ENCODE data around the gene USP35.
"Not testable (repeated sequence)": the region's sequence is repeated elsewhere in the genome, so short reads cannot be mapped to it uniquely, and the experiment has no call there.

USP35 gene

DNA sequence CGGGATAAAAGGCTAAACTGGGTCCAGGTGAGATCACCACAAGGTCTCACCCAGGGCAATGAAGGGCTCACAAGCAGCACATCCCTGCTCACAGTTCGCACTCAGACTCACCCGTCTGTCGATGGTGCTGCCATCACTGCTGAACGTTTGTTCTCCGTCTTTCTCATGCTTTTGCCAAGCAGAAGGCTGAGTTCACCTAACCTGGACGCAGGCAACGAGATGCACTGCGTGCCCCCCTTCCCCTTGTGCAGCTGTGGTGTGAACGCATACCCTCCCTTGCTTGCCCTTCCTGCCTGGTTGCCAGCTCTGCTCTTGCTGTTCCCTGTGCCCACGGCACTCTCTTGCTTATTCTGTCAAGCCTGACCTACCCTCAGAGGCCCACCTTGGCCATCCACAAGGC, 18.3 kb upstream of the USP35 start:
- no peak for DNase-seq (ENCODE audit: low read depth in 2 of 2)

DNA sequence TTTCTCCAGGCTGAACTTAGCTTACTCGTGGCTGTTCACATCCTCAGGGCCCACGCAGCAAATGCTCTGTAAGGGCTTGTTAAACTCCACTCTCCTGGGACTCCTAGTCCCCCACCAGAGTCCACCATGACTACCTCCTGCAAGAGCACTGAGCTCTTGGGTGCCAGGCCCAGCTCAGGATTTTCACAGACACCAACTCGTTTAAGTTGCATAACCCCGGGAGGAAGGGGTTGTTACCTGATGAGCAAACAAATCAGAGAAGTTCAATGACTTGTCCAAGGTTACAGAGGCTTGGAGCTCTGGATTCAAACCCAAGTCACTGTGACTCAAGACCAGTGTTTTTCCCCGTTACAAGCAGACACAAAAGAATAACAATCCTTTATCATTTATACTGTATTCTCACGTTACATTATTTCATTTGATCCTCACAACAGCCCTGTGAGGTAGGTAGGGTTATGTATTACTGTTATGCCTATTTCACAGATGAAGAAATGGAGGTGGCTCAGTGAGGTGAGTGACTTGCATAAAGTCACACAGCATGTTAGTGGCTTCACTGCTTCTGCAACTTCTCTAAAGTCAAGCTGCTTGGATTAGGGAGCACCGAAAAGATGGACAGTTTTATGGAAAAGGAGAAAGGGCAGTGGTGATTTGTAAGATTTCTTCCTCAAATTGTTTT, 17.7 kb upstream of the USP35 start:
- no peak for DNase-seq (ENCODE audit: low read depth in 2 of 2)

DNA sequence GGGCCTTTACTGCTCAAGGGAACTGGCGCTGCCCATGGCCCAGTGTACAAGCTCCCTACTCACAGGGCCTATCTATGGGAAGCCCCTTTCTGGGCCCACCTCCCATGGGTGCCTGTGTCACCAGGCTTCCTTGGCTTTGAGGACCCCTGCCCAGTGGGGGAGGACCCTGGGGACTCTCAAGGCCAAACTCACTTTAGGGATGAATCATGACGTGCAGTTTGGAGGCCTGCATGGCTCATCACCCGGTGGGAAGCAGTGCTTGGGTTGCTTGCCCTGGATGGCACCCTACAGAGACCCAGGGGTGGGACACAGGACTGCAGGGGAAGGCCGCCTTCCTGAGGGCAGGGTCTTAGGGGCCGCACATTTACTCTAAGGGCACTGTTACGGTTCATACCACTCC, 16.8 kb upstream of the USP35 start:
- no peak for DNase-seq (ENCODE audit: low read depth in 2 of 2)

DNA sequence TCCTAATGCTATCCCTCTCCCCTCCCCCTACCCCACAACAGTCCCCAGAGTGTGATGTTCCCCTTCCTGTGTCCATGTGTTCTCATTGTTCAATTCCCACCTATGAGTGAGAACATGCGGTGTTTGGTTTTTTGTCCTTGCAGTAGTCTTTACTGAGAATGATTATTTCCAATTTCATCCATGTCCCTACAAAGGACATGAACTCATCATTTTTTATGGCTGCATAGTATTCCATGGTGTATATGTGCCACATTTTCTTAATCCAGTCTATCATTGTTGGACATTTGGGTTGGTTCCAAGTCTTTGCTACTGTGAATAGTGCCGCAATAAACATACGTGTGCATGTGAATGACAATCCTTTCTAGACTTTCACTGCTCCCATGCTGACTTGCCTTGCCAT, 12.9 kb upstream of the USP35 start:
- not testable (repeated sequence) for DNase-seq (ENCODE audit: low read depth in 2 of 2)

DNA sequence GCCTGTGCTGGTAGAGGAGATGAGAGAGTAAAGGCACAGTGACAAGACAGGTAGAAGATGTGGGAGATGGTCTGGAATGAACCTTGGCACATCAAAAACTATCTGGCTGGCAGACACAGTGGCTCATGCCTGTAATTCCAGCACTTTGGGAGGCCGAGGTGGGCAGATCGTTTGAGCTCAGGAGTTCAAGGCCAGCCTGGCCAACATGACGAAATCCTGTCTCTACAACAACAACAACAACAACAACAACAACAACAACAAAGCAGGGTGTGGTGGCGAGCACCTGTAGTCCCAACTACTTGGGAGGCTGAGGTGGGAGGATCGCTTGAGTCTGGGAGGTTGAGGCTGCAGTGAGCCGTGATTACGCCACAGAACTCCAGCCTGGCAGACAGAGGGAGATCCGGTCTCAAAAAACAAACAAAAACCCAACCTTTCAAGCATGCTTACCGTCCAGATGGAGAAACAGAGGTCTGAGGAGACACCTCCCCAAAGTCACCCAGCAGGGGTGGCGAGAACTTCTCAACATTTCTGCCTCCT, 12.0 kb upstream of the USP35 start:
- no peak for DNase-seq (ENCODE audit: low read depth in 2 of 2)

DNA sequence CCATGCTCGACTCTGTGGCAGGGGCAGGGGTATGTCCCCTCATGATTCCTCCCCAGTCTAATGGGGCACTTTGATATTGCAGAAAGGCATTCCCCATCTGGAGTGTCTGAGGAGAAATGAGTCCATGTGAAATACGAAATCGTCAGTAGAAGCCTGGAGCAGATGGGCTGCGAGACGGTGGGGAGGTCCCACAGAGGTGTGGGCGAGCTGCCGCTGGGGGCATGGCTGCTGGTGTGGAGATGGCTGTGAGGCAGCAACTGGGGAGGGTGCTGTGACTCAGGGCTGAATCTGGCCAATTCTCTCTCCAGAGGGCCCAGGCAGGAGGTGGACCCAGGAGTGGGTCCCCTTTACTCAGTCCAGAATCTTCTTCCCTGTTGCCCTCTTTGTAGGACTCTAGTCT, 11.5 kb upstream of the USP35 start:
- no peak for DNase-seq (ENCODE audit: low read depth in 2 of 2)

DNA sequence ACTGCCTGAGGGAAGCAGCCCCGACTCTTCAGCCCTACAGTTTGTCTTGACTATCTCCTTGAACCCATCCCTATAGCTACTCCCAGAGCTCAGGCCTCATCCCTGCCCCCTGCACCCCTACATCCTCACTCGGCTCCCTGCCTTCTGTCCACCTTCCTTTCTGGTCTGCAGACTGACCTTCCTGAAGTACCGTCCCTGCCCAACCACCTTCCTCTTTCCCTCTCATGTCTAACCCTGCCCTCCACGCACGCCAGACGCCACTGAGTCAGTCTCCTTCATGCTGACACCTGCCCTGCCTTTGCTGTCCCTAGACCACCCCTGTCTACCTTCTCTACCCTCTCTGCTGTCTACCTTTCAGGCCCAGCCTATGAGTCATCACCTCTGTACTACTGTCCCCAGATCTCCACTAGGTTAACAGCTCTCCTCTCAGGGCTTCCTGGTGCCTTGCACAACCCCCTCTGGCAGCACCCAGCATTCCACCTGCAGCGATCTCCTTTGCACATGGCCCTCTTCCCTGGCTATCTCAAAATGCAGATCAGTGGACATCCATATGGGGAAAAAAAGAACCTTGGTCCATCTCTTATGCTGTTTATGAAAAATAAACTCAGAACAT, 9.2 kb upstream of the USP35 start:
- no peak for DNase-seq (ENCODE audit: low read depth in 2 of 2)

DNA sequence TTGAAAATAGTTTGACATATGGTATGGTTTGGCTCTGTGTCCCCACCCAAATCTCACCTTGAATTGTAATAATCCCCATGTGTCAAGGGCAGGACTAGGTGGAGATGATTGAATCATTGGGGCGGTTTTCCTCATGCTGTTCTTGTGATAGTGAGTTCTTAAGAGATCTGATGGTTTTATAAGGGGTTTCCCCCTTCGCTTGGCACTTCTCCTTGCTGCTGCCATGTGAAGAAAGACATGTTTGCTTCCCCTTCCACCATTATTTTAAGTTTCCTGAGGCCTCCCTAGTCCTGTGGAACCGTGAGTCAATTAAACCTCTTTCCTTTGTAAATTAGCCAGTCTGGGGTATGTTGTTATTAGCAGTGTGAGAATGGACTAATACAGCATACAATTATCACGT, 8.0 kb upstream of the USP35 start:
- DNase-seq (ENCODE audit: low read depth in 2 of 2), result no peak

DNA sequence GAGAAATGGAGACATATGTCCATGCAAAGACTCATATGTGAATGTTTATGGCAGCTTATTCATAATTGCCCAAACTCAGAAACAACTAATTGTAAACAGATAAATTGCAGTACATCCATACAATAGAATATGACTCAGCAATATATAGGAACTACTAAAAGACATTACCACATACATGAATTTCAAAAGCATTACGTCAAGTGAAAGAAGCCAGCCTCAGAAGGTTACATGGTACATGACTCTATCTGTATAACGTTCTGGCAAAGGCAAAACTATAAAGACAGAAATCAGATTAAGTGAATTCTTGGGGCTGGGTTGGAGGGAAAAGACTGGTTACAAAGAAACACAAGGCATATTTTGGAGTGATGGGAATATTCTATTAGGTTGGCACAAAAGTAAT, 7.5 kb upstream of the USP35 start:
- DNase-seq (ENCODE audit: low read depth in 2 of 2), result no peak

DNA sequence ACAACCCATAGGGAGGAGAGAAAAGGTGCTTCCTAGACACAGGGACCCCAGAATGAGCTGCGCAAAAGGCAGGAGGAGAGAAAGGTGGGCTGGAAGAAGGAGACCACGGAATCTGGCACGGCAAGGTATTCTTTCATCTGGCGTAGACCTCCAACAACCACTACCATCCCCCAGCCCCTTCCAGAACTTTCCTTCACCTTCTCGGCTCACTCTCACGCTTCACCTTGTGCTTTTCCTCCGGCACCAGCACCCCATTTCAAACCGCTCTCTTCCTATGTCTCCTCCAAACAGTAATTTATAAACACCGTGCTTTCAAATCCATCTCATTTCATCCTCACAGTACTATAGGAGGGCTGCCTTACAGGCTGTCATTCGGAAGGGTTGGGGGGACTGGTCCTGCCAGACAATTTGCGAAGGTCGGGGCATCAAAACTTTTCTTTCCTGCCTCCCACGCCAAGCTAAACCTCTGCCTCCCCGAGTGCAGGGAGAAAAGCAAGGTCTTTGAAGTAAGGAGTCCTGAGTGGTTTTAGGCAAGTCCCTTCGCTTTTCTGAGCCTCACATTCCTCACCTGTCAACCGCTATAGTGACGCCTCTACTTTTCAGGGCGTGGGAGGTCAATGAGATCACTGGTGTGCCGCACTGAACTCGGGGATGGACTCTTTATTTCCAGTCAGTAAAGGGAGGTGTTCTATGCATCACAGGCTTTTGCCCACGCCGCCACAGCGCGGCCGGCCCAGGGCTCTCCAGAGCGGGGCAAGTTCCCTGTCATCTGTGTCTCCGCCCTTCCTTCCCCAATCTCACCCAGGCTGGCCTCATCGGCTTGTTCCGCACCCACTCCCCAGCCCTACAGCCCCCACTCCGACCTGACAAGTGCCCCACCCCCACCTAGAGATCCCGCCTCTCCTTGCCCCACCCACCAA, 1.1 kb upstream of the USP35 start:
- DNase-seq (ENCODE audit: low read depth in 2 of 2), result peak in 1 of 2 donors; percentile 37

DNA sequence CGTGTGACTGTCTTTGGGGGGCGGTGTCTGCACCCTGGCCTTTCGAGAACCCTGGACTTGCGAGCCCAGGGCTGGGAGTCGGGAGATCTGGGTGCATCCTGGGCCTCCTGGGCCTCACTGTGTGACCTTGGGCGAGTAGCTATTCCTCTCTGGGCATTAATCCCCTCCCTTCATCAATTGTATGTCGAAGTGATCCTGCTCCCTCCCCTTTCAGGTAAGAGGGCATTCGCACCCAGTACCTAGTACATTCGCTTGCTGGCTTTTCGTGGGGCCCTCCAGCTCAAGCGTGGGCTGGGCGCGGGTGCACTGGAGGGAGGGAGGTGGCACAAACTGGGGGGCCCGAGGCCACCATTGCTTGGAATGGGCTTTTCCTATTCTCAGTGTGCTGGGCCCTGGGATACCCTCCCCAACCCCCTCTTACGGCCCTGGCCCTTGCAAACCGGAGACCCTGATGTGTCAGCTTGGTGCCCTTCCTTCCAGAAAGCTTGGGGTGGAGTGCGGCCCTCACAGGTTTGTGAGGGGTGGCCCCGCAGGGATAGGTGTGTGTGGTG, 530 bp downstream of the USP35 start:
- DNase-seq (ENCODE audit: low read depth in 2 of 2), result no peak

DNA sequence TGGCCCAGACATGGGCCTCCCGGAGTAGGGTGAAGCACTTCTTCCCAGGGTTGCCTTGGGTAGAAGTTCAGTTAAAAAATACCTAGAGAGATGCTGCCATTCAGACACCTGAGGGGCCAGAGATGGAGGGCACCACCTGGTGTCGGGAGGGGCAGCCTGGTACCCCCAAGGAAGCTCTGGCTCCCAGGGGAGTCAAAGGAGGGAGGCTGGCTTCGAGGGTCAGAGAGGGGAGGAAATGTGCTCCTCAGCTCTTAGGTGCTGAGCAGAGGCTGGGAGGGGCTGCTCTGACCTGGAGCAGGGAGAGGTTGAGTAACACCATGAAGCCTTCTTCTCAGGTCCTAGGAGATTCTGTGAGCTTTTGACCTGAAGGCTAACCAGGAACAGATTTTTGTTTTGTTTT, 1.1 kb downstream of the USP35 start:
- DNase-seq (ENCODE audit: low read depth in 2 of 2), result no peak

DNA sequence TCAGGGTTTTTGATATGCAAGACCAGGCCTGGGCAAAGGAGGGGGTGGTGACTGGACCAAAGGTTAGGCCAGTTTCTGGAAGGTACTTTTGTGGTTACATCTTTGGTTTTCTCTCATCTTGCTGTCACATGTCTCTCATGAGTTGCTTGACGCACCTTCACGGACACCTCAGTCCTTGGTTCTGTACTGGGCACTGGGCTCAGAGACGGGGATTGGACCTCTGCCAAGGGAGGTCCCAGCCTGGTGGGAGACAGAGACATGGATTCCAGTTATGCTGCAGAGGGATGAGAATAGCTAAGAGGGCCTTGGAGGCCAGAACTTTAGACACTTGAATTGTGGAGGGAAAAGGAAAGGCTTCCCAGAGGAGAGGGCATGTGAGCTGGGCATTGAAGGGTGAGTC, 1.7 kb downstream of the USP35 start:
- no peak for DNase-seq (ENCODE audit: low read depth in 2 of 2)

DNA sequence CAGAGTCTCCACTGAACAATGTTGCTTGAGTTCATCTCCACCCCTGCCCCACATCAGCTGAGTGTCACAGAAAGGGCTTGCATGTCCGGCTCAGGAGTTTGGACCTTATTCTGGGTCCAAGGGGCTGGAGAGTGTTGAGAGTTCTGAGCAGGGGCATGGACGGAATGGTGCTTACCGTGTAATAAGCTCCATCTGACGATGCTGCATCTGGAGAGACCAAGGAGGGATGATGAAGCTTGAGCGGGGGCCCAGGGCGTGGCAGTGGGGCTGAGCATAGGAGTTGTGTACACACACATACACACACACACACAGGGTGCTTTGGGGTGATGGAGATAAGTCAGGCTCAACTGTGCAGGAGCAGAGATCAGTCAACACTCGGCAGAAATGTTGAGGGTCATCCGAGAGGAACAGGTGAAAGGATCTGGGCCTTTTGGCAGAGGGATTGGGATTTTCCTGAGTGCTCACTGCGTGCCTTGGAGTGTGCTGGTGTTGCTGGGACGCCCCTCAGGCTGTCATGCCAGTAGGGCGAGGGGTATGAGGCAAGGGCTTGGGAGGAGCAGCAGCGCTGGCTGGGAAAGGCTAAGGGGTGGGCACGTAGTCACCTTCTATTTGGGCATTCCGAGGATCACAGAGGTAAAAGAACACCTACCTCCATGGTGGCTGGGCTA, 2.3 kb downstream of the USP35 start:
- no peak for DNase-seq (ENCODE audit: low read depth in 2 of 2)

DNA sequence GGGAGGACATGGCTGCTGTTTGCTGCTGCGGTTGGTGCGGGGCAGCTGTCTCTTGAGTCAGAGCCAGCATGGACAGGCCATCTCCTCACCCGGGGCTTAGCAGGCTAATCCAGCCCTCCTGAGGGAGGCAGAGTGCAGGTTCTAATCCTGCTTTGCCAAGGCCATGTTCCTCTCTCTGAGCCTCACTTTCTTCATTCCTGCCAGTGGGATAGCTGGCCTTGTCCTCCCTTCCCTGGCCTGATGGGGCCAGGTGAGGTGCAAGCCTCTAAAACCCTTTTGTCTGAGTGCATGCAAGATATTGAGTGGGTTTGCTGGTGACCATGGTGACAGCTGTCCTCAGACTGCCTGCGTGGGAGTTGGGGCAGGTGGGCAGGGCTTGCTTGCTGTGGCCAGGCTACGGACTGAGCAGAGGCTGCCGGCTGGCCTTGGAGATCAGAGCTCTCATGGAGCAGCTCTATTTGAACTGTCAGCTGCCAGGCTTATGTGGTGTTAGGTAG, 3.6 kb downstream of the USP35 start:
- no peak for DNase-seq (ENCODE audit: low read depth in 2 of 2)

DNA sequence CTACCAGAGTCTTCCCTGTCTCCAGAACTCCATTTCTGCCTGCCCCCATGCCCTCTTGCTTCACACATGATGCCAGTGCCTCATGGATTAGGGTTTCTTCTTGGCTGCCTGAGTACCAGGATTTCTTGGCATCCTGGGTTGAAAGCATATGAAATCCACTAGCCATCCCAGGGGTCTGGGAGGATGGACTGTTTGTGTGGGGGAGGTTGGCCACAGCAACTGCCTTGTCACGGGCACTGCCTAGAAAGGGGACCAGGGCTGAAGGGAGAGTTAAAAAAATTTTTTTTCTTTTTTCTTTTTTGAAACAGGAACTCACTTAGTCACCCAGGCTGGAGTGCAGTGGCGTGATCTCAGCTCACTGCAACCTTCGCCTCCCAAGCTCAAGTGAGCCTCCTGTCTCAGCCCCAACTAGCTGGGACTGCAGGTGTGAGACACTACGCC, 4.2 kb downstream of the USP35 start:
- no peak for DNase-seq (ENCODE audit: low read depth in 2 of 2)

DNA sequence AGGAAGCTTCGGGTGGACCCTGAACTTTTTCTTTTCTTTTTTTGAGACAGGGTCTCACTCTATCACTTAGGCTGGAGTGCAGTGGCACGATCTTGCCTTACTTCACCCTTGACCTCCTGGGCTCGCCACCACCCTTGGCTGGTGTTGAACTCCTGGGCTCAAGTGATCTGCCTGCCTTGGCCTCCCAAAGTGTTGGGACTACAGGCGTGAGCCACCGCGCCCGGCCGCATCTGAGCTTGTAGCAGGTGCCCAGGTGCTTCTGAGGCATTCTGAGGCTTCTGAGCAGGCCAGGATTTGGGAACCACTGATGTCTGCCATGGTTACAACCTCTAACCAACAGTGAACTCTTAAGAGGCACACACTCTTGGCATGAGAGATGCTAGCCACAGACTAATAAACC, 5.1 kb downstream of the USP35 start:
- DNase-seq (ENCODE audit: low read depth in 2 of 2), result no peak

DNA sequence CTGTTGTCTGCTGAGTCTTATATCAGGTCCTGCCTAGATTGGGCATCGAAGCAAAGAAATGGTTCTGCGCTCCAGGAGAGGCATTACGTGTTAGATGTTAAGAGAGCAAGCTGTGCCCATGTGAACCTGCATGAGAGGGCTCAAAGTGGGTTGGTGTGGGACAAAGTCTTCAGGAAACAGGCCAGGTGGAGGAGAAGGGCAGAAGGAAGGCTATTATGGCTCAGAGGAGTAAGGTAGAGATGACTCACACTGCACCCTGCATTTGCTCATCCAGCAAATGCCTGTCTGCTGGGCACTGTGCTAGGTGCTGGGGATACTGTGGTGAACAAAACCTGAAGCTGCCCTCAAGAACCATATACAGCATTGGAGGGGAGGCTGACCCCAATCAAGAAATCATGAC, 5.8 kb downstream of the USP35 start:
- DNase-seq (ENCODE audit: low read depth in 2 of 2), result no peak

DNA sequence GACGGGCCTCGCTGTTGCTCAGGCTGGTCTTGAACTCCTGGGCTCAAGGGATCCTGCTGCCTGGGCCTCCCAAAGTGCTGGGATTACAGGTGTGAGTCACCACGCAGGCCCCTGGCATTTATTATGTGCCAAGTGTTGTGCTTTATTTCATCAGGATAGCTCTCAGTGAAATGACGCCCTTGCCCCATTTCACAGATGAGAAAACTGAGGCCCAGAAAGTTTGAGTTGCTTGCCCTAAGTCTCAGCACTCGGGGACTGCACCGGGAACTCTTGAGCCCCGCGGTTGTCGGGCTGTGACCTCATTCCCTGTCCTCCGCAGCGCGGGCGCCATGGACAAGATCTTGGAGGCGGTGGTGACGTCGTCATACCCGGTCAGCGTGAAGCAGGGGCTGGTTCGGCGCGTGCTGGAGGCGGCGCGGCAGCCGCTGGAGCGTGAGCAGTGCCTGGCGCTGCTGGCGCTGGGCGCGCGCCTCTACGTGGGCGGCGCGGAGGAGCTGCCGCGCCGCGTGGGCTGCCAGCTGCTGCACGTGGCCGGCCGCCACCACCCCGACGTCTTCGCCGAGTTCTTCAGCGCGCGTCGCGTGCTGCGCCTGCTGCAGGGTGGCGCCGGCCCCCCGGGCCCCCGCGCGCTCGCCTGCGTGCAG, 7.3 kb downstream of the USP35 start:
- no peak for DNase-seq (ENCODE audit: low read depth in 2 of 2)

DNA sequence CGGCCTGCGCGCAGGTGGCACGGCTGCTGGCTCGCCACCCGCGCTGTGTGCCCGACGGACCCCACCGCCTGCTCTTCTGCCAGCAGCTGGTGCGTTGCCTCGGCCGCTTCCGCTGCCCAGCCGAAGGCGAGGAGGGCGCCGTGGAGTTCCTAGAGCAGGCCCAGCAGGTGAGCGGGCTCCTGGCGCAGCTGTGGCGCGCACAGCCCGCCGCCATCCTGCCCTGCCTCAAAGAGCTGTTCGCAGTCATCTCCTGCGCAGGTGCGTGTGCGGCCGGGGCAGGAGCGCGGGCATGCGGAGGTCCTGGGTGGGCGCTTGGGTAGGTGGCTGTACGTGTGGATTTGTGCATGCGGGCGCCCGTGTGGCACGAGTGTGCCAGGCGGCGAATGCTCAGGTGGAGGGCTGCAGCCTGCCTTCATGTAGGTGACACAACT, 8.0 kb downstream of the USP35 start:
- no peak for DNase-seq (ENCODE audit: low read depth in 2 of 2)

DNA sequence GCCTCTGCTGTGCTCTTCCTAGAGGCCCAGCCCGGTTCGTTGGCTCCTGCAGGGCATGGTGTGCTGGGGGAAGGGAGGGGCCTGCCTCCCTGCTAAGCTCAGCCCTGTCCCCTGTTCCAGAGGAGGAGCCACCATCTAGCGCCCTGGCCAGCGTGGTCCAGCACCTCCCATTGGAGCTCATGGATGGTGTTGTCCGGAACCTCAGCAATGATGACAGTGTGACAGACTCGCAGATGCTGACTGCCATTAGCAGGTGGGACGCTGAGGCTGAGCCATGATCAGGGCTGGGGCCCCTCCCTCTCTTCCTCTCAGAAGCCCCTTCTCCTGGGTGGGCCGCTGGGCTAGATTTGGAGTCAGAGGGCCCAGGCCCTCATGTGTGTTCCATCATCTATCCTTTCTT, 9.1 kb downstream of the USP35 start:
- DNase-seq (ENCODE audit: low read depth in 2 of 2), result no peak

All from stimulated activated CD8-positive, alpha-beta memory T cell treated with anti-CD3 and anti-CD28 coated beads, Interleukin-2, amount 100 ng/mL, for 1 hour (primary cell).